ENCODE measurements around the gene TAS2R19.

- TF ChIP-seq YY1 (IDR thresholded peaks at IDR 0.05), result no peak
- TF ChIP-seq ZBTB33 (IDR thresholded peaks at IDR 0.05), result no peak
- no peak for TF ChIP-seq CTCF (IDR thresholded peaks at IDR 0.05; ENCODE audit: low read depth, low read length, missing input control)
- no peak for TF ChIP-seq REST (IDR thresholded peaks at IDR 0.05)
- no peak for TF ChIP-seq TAF1 (conservative IDR thresholded peaks at IDR 0.05)
- no peak for TF ChIP-seq SP1 (IDR thresholded peaks at IDR 0.05)
- TF ChIP-seq EGR1 (IDR thresholded peaks at IDR 0.05; ENCODE audit: low read depth in 2 of 2), result no peak
Observed at GRCh38 chr12:10994307-10994706, 28.1 kb downstream of the TAS2R19 start.

Measured in liver (tissue), 3 donors.